NCI-H460 (cell line): ENCODE data around the gene CERK. TPM values are rescaled to one million over a fixed set of nuclear protein-coding genes. Genes with fewer than 3 reads are reported as not detected.

Experiments used
- DNase-seq: peaks from one replicate; pipeline ENCODE4 v3.0.0-alpha.2; 2016; ENCODE audit warnings: low read depth; ENCODE audit errors: extremely low read depth
- total RNA-seq: library from RNA; depleted of rRNA; stranded (reverse); fragments of >200 nt; shearing (Covaris generic); gene quantifications from 2 replicates; pipeline ENCODE4 v1.2.3, GENCODE V29; 2014

The CERK gene
- total RNA-seq, 1 experiment from 2014 or later = 20.1 TPM

DNA sequence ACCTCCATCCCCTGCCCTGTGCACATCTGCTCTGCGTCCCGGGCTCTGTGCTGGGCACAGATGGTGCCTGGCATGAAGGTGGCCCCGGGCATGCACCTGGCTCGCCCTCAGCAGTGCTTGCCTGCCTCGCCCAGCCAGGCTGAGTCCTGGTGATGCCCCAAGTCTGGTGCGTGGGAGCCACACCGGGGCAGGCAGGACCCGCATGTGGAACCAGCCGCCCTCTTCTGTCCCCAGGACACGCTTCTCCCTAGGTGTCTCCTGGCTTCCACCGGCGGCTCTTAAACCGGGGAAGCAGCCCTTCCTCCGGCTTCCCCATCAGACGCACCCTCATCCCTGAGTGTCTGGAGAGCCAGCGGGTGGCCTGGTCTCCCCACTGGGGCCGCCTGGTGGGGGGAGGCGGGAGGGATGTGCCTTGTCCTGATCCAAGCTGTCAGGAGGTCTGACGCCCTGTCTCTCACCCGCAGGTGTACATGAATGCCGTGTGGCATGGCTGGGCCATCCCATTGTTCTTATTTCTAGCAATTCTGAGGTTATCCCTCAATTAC is 72.8 kb downstream of the CERK start:
- DNase-seq = no peak

DNA sequence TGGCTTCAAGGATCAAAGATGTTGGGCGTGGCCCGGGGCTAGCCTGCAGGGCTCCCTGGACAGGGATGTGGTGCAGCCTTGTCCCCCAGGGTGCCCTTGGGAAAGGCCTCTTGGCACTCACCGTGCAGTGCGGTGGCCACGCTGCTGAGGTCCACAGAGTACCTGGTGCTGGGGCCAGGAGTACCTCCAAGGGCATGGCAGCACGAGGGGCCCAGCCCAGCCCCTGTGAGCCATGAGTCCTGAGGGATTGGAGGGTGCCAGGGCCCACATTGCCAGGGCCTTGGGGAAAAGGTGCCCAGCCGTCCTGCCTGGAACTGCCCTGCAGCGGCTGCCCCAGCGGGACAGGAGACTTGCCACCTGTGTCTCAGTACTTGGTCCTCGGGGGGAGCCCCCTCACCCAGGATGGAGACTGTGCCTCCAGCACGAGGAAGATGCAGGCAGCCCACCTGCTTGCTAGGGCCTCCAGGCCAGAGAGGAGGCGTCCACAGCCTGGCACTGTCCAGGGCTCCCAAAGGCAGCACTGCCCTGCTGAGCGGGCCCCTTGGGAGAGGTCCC is 73.7 kb downstream of the CERK start:
- no peak for DNase-seq

GRCh38 chr22:46663436-46664100 is 74.5 kb downstream of the CERK start:
- no peak for DNase-seq

DNA sequence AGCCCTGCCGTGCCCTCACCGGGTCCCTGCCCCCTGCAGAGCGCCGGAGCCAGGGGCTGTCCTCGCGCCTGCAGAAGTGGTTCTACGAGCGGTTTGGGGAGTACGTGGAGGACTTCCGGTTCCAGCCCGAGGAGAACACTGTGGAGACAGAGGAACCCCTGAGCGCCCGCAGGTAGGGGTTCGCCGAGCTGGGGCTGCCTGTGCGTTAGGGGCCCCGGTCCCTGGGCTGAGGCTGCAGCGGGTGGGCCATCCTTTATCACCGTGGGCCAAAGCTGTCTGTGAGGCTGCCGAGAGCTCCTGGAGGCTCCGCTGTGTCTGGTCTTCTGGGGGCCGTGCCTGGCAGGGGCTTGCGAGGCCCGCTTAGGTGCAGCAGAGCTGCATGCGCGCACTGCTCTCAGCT is 75.1 kb downstream of the CERK start:
- no peak for DNase-seq

DNA sequence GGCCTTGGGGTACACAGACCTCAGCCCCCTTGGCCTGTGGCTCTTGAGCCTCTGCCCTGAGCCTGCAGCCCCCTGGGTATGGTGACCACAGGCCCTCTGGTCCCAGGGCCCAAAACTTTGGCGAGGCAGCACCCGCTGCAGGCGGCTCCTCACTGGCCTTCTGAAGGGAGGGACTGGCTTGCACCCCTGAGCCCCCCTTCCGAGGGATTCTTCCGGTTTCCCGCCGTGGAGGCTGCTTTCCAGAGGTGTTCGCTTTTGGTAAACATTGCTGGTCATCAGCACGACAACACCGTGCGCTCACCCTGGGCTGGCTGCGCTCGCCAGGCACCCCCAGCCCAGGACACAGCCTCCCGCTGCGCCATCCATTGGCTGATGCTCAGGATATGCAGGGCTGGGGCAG is 75.8 kb downstream of the CERK start:
- DNase-seq = no peak

DNA sequence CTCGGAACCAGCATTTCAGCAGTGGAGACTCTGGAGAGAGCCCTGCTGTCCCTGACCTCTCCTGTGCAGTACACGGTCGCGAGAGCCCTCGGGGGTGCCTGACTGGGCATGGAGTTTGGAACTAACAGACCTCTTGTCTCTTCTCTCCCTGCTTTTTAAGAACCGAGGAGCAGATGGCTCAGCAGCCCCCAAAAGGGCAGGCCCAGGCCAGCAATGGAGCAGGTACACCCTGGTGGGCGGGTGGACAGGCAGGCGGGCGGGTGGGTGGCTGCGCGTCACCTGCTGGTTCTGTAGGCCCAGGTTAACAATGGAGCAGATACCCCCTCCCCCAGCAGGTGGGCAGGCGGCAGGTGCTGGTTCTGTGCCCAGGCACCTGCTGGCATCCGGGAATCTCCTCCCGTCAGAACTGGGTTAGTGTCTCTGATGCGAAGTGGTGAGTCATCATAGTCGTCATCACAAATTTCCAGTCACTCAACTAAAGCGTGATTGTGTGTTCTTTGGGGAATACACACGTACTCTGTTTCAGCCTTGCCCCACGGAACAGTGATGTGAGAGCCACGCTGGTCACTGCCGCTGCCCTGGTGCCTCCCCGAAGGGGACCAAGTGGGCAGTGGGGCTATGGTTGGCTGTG is 76.7 kb downstream of the CERK start:
- peak; percentile 56 for DNase-seq

DNA sequence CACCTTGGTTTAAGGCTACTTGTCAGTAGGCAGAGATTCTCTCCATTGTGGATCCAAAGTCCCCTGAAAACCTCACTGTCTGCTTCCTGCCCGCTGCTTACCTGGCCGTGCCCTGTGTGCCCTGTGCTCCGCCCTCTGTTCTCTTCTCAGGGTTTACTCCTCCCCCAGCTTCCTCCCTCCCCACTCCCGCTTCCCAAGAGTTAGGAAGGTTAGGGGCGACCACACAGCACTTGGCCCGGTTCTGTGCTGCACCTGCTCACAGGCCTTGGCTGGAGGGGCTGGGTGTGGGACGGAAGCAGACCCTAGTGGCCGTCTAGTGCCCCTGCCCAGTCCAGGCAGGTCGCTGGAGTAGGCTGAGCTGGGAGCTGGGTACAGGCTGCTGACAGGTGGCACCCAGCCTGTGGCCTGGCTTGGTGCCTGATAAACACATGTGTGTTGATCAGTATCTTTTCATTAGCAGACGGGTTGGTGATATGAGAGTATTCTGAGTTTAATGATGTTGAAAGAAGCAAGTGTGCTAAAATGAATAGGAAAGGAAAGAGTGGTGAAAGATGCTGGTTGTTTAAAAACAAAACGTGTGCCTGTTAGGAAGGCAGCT is 77.3 kb downstream of the CERK start:
- no peak for DNase-seq

DNA sequence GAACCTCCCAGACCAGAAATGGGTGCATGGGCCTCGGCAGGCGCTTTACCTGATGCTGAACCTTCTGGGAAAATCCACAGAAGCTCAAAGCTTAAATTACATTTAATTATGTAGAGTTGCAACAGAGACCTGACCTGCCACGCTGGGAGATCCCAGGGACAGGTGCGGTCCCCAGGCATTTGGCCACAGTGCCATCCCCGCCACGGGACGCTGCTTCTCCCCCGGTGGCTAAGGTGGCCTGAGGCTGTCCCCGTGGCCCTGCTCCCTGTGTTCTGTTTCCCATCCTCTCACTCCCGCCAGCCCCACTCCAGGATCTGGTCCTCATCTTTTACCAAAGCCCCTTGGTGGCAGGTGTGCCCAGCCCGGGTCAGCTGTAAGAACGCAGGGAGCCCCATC is 78.3 kb downstream of the CERK start:
- DNase-seq = no peak

GRCh38 chr22:46659059-46659790 is 78.8 kb downstream of the CERK start:
- DNase-seq = no peak

GRCh38 chr22:46657996-46658947 is 79.8 kb downstream of the CERK start:
- no peak for DNase-seq

DNA sequence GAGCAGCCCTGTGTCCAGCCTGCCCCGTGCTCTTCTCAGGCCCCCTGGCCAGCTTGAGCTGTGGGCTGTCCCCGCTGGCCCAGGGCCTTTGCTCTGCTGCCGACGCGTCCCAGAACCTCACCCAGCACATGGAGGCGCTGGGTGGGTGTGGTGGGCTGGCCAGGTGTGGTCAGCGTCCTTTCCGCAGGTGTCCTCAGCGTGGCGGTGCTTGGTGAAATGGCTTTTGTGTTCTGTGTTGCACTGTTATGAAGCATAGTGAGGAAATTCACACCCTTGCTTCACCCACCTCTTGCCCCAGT is 80.4 kb downstream of the CERK start:
- DNase-seq = no peak

DNA sequence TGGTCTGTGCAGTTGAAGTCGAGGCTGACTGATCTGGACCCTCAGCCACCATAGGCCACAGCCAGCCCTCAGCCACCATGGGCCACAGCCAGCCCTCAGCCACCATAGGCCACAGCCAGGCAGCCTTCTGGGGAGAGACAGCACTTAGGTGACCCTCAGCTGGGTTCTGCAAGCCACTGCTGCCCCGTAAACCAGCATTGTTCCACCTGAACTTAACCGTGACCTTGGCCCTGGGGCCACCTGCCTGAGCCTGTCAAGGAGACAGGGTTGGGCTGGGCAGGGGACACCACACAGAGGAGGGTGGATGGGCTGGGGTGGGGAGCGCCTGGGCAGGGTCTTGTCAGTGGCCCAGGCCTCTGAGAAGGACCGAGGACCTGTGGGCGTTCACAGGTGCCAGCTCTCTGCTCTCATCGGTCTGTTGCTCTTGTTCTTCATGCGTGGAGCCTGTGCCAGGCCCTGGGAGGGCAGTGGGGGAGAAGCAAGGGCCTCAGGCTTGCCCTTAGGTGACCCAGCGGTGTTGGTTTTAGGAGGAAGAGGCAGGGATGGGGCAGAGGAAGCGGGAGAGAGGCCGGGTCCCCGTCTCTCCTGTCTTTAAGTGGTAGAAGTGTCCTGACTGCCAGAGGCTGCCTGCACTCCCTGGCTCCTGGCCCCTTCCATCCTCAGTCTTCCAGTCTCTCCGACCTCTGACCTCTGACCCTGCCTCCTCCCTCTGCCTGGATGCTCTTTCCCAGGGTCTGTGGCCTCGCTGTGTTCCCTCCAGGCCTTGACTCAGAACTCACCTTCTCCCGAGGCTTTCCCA is 81.0 kb downstream of the CERK start:
- DNase-seq = no peak

- DNase-seq = no peak
Observed at GRCh38 chr22:46655861-46656608, 82.0 kb downstream of the CERK start.

GRCh38 chr22:46654927-46655595 is 83.0 kb downstream of the CERK start:
- no peak for DNase-seq

GRCh38 chr22:46654426-46654825 is 83.6 kb downstream of the CERK start:
- DNase-seq = no peak

GRCh38 chr22:46653596-46653995 is 84.5 kb downstream of the CERK start:
- DNase-seq = no peak

- no peak for DNase-seq
Observed at GRCh38 chr22:46652847-46653331, 85.2 kb downstream of the CERK start.
